Measurements from ENCODE around the gene HEPH.

DNA sequence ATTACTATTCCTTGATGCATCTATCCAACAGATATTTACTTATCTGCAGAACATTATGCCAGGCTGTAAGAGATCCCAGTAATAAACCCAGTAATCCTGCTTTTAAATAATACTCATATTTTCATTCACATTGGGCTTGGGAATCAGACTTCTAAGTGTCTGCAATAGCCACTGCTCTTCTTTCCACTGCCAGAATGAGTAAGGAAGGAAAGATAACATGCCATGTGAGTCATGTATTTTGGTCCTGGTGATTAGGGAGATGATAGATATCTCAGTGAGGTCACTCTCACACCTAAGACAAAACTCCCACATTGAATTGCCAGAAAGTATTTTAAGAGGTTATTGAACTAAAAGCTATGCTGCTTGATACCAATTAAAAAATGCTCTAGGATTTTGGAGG, 13.9 kb upstream of the HEPH start:
- TF ChIP-seq, protein P1, sequence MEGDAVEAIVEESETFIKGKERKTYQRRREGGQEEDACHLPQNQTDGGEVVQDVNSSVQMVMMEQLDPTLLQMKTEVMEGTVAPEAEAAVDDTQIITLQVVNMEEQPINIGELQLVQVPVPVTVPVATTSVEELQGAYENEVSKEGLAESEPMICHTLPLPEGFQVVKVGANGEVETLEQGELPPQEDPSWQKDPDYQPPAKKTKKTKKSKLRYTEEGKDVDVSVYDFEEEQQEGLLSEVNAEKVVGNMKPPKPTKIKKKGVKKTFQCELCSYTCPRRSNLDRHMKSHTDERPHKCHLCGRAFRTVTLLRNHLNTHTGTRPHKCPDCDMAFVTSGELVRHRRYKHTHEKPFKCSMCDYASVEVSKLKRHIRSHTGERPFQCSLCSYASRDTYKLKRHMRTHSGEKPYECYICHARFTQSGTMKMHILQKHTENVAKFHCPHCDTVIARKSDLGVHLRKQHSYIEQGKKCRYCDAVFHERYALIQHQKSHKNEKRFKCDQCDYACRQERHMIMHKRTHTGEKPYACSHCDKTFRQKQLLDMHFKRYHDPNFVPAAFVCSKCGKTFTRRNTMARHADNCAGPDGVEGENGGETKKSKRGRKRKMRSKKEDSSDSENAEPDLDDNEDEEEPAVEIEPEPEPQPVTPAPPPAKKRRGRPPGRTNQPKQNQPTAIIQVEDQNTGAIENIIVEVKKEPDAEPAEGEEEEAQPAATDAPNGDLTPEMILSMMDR (IDR thresholded peaks at IDR 0.05): no peak
- TF ChIP-seq EZH2 (IDR thresholded peaks at IDR 0.05; ENCODE audit: borderline replicate concordance, insufficient read depth, low read depth, low read length, poor library complexity, severe bottlenecking): no peak
